HG03469 (cell line): ENCODE measurements around the gene PSMB10.
A peak's percentile ranks its signal among the peaks of the same experiment; 100 is the strongest.
"Not testable (repeated sequence)": the region's sequence is repeated elsewhere in the genome, so short reads cannot be mapped to it uniquely, and the experiment has no call there.

Experiments
- ATAC-seq: cut with Tn5 transposase; IDR thresholded peaks from one replicate; pipeline ENCODE4 v1.9.1; 2021; ENCODE audit warnings: mild to moderate bottlenecking, moderate library complexity, moderate number of reproducible peaks; ENCODE audit not compliant: unreplicated experiment

The PSMB10 gene

GRCh38 chr16:67943256-67943618 lies 6.6 kb upstream of the PSMB10 start:
- ATAC-seq: no peak

DNA sequence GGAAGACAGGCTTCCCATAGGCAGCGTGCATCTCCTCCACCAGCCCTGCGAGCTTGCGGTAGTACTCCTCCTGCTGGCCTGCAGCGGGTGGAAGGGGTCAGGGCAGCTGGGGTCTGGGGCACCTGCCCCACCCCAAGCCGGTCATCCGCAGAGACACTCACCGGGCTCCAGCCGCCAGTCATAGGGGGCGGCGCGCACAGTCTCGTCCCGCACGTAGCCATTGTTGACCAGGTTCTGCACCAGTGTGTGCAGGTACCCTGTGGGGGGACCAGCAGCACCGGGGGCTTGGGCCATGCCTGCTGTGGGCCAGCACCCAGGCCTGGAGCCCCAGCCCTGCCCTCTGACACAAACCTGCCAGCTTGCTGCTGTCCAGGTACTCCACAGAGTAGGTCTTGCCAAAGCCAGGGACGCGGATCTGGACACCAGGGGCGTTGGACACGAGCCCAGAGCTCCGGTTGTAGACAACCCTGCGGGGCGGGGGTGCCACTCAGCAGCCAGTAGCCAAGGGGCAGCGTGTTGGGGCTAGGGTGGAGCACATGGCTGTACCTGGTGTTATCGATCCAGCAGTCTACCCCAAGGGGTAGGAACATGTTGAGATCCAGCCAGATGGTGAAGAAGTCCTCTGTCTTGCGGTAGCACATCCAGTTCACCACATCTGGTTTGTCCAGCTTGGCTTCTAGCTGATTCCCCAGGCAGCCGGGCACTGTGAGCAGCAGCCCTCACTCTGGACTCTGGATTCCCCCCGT lies 6.0 kb upstream of the PSMB10 start:
- ATAC-seq: no peak

GRCh38 chr16:67942200-67942509 lies 5.5 kb upstream of the PSMB10 start:
- no peak for ATAC-seq

- no peak for ATAC-seq
Observed at GRCh38 chr16:67941469-67942199, 5.0 kb upstream of the PSMB10 start.

- ATAC-seq: no peak
Observed at GRCh38 chr16:67940446-67941089, 3.9 kb upstream of the PSMB10 start.

DNA sequence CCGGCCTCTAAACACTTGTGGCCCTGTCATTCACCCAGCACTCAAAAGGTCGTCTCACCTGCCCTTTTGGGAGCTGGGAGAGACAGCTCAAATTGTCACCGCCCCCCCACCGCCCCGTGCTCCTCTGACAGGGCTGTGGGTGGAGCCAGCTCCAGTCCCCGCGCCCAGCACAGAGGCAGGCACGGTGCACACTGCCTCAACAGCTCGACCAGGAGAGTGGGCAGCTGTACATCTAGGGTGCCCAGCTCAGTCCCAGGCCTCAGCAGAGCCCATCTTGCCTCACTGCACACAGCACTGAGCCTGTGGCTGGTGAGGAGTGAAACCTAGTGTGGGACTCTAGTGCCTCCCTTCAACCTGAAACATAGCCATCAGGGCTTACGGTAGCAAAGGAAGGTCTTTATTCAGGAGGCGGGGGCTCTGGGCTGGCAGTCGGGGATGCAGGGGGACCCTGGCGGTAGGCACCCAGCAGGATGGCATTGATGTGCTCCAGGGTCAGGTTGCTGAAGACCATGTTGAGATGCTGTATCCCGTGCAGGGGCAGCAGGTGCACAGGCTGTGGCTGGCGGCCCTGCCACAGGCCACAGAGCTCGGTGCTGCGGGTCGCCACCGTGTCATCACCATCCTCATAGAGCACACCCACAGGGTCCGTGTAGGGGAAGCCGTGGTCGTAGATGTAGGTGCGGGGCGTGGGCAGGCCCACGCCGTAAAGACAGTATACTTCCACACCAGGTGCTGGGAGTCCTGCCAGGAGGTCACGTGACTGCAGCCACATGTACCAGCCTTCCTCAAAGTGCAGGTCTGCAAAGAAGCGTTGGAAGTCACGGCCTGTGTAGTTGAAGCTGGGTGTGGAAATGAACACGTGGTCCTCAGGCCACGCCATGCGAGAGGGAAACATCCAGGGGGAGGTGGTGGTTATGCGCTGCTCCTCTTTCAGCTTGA lies 3.1 kb upstream of the PSMB10 start:
- ATAC-seq: no peak

GRCh38 chr16:67937713-67938112 lies 1.1 kb upstream of the PSMB10 start:
- not testable (repeated sequence) for ATAC-seq

GRCh38 chr16:67936880-67937605 lies 393 bp upstream of the PSMB10 start:
- peak; percentile 51 for ATAC-seq

DNA sequence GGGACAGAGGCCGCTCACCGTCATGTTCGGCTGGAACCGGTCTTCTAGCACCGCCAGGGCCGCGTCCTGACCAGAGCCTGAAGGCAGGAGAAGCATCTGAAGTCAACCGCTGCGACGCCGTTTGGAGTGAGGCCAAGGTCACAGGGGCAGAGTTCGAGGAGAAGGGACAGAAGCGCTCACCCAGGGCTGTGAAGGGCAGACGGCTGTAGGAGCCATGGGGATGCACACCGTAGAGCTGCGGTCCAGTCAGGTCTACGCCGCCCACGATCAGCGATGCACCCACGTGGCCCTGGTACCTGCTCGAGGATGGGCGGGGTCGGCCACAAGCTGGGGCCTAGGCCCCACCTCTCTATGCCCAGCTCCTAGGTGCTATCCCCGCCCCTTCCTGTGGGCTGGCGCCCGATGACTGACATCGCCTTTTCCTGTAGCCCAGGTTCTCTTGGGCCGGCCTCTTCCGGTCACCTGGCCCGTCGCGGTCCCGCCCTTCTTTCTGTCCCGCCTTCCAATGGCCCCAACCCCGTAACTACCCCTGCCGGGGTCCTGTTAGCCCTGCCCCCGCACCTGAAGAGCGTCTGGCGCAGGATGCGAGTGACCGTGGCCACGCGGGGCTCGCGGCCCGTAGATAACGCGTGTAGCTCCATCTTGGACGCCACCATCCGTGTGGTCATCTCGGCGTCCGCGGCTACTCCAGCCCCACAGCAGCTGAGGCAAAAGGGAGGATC lies 1.1 kb downstream of the PSMB10 start:
- ATAC-seq: peak; percentile 73

DNA sequence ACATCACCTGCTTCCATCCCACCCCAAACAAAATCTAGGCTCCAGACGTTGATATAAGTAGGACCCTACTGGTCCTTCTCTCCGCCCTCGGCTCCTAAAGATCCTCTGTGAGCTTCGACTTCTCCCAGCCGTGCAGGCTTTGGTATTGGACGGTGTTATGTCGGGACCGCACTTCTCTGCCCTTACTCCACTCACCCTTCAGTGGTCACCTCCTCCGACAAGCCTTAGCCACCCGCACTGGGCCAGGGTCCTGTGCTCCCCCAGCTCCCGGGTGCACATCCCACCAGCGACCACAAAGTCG lies 1.6 kb downstream of the PSMB10 start:
- ATAC-seq: no peak

GRCh38 chr16:67934306-67935100 lies 2.1 kb downstream of the PSMB10 start:
- no peak for ATAC-seq

GRCh38 chr16:67933805-67934204 lies 2.8 kb downstream of the PSMB10 start:
- no peak for ATAC-seq

- no peak for ATAC-seq
Observed at GRCh38 chr16:67932462-67932840, 4.2 kb downstream of the PSMB10 start.

- ATAC-seq: no peak
Observed at GRCh38 chr16:67931712-67932461, 4.8 kb downstream of the PSMB10 start, which contains the start of gene CTRL. CTRL (minus strand) TSS chr16:67931862; CDS start chr16:67931852, 10 bp downstream.

GRCh38 chr16:67930678-67931211 lies 5.9 kb downstream of the PSMB10 start:
- no peak for ATAC-seq

- no peak for ATAC-seq
Observed at GRCh38 chr16:67930191-67930590, 6.5 kb downstream of the PSMB10 start.

GRCh38 chr16:67928561-67929364 lies 7.9 kb downstream of the PSMB10 start:
- no peak for ATAC-seq
